ENCODE data around the gene GTF3A. TPM values are rescaled to one million over a fixed set of nuclear protein-coding genes. Genes with fewer than 3 reads are reported as not detected.
A peak's percentile ranks its signal among the peaks of the same experiment; 100 is the strongest.

Gene GTF3A
- total and polyA plus RNA-seq, 4 donors: 66.4 to 144 (median 96.7) TPM

GRCh38 chr13:27425918-27426630 lies 1.7 kb downstream of the GTF3A start (continued):
- TF ChIP-seq JUND (IDR thresholded peaks at IDR 0.05) (peak; percentile 96 to 98), RXRA (IDR thresholded peaks at IDR 0.05) (peak in 1 of 2 donors; percentile 29), HNF4G (IDR thresholded peaks at IDR 0.05) (no peak), HNF4A (conservative IDR thresholded peaks at IDR 0.05) (peak; percentile 44 to 46), MAX (IDR thresholded peaks at IDR 0.05) (peak; percentile 60), FOXA1 (IDR thresholded peaks at IDR 0.05) (no peak), GABPA (IDR thresholded peaks at IDR 0.05 in 1 of 2, conservative IDR thresholded peaks at IDR 0.05 in 1 of 2) (peak in 1 of 2 donors; percentile 35), EGR1 (IDR thresholded peaks at IDR 0.05; ENCODE audit: low read depth in 2 of 2) (no peak)
- TF ChIP-seq, protein P1, sequence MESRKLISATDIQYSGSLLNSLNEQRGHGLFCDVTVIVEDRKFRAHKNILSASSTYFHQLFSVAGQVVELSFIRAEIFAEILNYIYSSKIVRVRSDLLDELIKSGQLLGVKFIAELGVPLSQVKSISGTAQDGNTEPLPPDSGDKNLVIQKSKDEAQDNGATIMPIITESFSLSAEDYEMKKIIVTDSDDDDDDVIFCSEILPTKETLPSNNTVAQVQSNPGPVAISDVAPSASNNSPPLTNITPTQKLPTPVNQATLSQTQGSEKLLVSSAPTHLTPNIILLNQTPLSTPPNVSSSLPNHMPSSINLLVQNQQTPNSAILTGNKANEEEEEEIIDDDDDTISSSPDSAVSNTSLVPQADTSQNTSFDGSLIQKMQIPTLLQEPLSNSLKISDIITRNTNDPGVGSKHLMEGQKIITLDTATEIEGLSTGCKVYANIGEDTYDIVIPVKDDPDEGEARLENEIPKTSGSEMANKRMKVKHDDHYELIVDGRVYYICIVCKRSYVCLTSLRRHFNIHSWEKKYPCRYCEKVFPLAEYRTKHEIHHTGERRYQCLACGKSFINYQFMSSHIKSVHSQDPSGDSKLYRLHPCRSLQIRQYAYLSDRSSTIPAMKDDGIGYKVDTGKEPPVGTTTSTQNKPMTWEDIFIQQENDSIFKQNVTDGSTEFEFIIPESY (IDR thresholded peaks at IDR 0.05): no peak

DNA sequence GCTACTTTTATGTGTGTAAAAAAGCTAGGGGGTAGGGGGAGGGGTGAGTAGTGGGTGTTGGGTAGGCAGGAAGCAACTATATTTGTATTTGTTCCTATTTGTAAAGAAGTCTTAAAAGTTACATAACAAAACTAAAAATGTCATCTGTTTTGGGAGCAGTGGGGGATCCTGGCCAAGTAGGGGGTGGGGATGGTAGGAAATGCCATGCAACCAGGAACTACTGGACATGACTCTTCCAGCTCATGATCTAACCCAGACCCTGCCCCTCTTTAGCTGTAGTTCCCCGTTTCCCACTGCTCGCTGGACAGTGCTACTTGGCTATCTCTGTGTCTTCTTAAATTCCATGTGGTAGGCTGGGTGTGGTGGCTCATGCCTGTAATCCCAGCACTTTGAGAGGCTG lies 3.2 kb downstream of the GTF3A start:
- 79% methylated on average over 2 of the region's 2 CpGs for WGBS
- Histone ChIP-seq H3K9ac (ENCODE audit: low read depth in 1 of 2, low read length in 2 of 2) (no peak overlapping the region), H3K27ac (ENCODE audit: low read depth in 1 of 2, low read length in 2 of 2) (no peak overlapping the region)

DNA sequence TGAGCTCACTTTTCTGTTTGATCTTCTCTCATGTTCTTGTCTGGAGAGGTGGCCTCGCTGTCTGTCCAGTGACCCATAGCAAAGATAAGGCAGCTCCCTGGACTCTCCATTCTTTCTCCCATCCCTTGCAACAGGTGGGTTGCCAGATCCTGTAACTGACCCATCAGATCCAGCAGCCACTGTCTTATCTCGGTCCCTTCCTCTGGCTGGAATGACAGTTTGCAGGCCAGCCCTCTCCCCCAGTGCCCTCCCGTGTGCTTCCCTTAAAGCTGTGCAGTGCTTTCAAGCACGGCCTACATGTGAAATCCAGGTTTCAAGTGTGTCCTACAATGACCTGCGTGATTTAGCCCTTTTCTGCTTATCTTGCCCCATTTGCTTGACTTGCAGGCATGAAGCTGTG lies 3.7 kb downstream of the GTF3A start:
- Histone ChIP-seq H3K4me1 (ENCODE audit: control insufficient read depth in 4 of 4, insufficient read depth in 4 of 4, low read length in 3 of 4) (peaks cover 2 to 32% (median 21%) of the 10 kb centered on the region in 4 donors), H3K36me3 (ENCODE audit: control insufficient read depth in 4 of 4, insufficient read depth in 3 of 4, low read depth in 1 of 4, low read length in 3 of 4) (peaks cover 1 to 44% (median 27%) of the 10 kb centered on the region in 4 donors), H3K4me3 (ENCODE audit: low read depth in 1 of 3, low read length in 3 of 3) (no peak overlapping the region), H3K9me3 (ENCODE audit: control insufficient read depth in 4 of 4, low read length in 3 of 4) (no peaks in the 10 kb centered on the region), H3K27ac (ENCODE audit: low read depth in 1 of 2, low read length in 2 of 2) (no peak overlapping the region), H3K9ac (ENCODE audit: low read depth in 1 of 2, low read length in 2 of 2) (no peak overlapping the region), H3K27me3 (ENCODE audit: control insufficient read depth in 4 of 4, insufficient read depth in 4 of 4, low read length in 3 of 4) (no peaks in the 10 kb centered on the region)
- WGBS: 92% methylated on average over 5 of the region's 5 CpGs
- TF ChIP-seq SP1 (IDR thresholded peaks at IDR 0.05) (no peak), HNF4G (IDR thresholded peaks at IDR 0.05) (no peak)
- no peak for DNase-seq (ENCODE audit: low spot score)

More for the DNA sequence above, 3.2 kb downstream of the GTF3A start:
- no peaks in the 10 kb centered on the region for H3K9me3 ChIP-seq (ENCODE audit: control insufficient read depth in 4 of 4, low read length in 3 of 4)
- no peak for TF ChIP-seq EGR1 (IDR thresholded peaks at IDR 0.05; ENCODE audit: low read depth in 2 of 2)
- TF ChIP-seq, protein P1 (IDR thresholded peaks at IDR 0.05): no peak
- peak; percentile 8 for TF ChIP-seq MAX (IDR thresholded peaks at IDR 0.05)
- TF ChIP-seq RXRA (IDR thresholded peaks at IDR 0.05): no peak
- no peaks in the 10 kb centered on the region for H3K27me3 ChIP-seq (ENCODE audit: control insufficient read depth in 4 of 4, insufficient read depth in 4 of 4, low read length in 3 of 4)
- DNase-seq (ENCODE audit: low spot score): no peak
- H3K4me3 ChIP-seq (ENCODE audit: low read depth in 1 of 3, low read length in 3 of 3): no peak overlapping the region
- H3K36me3 ChIP-seq (ENCODE audit: control insufficient read depth in 4 of 4, insufficient read depth in 3 of 4, low read depth in 1 of 4, low read length in 3 of 4): peaks cover under 1 to 40% (median 27%) of the 10 kb centered on the region in 4 donors
- peaks cover 2 to 32% (median 21%) of the 10 kb centered on the region in 4 donors for H3K4me1 ChIP-seq (ENCODE audit: control insufficient read depth in 4 of 4, insufficient read depth in 4 of 4, low read length in 3 of 4)

All from liver (tissue), 9 donors.